LNCaP clone FGC (cell line): Measurements from ENCODE around the gene FRMD8.

Experiments
- DNase-seq: peaks from one replicate; pipeline ENCODE4 v3.0.0-alpha.2; 2011; ENCODE audit warnings: low read depth
- H3K4me3 ChIP-seq: 2 replicates; pipeline ENCODE4 v1.5.1; 2011; ENCODE audit warnings: mild to moderate bottlenecking, low read depth, low read length, control low read depth
- CTCF ChIP-seq: IDR thresholded peaks from 2 replicates; pipeline ENCODE4 v1.5.1; 2012; ENCODE audit warnings: mild to moderate bottlenecking; ENCODE audit not compliant: control insufficient read depth, insufficient read depth; ENCODE audit errors: extremely low read depth

The FRMD8 gene

DNA sequence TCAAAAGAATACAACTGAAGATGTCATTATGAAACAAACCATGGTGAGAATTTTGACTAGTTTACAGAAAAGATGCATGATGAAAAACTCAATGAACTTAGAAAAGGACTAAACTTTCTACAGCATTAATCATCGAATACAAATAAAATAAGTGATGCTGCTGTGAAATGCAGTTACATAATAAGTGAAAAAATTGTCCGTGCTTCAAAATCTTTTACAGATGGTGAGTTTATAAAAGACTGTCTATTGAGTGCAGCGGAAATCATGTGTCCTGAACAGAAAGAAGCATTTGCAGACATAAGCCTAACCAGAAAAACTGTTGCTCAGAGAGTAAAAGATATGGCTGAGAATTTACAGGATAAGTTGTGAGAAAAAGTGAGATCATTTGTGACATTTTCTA is 70.0 kb downstream of the FRMD8 start:
- no peak overlapping the region for H3K4me3 ChIP-seq
- no peak for TF ChIP-seq CTCF
- no peak for DNase-seq

GRCh38 chr11:65459552-65459951 is 73.1 kb downstream of the FRMD8 start:
- H3K4me3 ChIP-seq: no peak overlapping the region
- no peak for DNase-seq
- TF ChIP-seq CTCF: no peak
